Natural killer cell treated with Interleukin-12 subunit alpha and Interleukin-12 subunit beta and Interleukin-15 and Interleukin-18, amount 100 ng/mL, for 72 hours (primary cell): ENCODE data around the gene KIAA0232. TPM values are rescaled to one million over a fixed set of nuclear protein-coding genes. Genes with fewer than 3 reads are reported as not detected.
"Not testable (repeated sequence)": the region's sequence is repeated elsewhere in the genome, so short reads cannot be mapped to it uniquely, and the experiment has no call there.

Experiments
- ATAC-seq, 2 donors: fragments of 150-1000 bp; cut with Tn5 transposase in 1 of 2; sonication (Bioruptor Pico), chemical (Tn5 transposase) in 1 of 2; 2 replicates each; pipeline ENCODE4 v1.10.0; 2021
- DNase-seq: peaks from one replicate; pipeline ENCODE4 v3.0.0; 2022; ENCODE audit warnings: low spot score
- H3K27ac Mint-ChIP-seq, 2 donors: 1 replicate in 1 of 2; 2 replicates in 1 of 2; pipeline ENCODE4 v1.8.0; 2022; ENCODE audit warnings: mixed read lengths in 2 of 2, mild to moderate bottlenecking in 1 of 2, moderate library complexity in 1 of 2
- H3K27me3 Mint-ChIP-seq, 2 donors: 1 replicate in 1 of 2; 2 replicates in 1 of 2; pipeline ENCODE4 v1.8.0; 2022; ENCODE audit warnings: mixed read lengths in 2 of 2
- H3K36me3 Mint-ChIP-seq: one replicate; pipeline ENCODE4 v1.8.0; 2022; ENCODE audit warnings: mixed read lengths
- H3K4me1 Mint-ChIP-seq, 2 donors: 1 replicate in 1 of 2; 2 replicates in 1 of 2; pipeline ENCODE4 v1.8.0; 2022; ENCODE audit warnings: low read depth in 2 of 2, mixed read lengths in 2 of 2, mild to moderate bottlenecking in 1 of 2
- H3K4me3 Mint-ChIP-seq: one replicate; pipeline ENCODE4 v1.8.0; 2022; ENCODE audit warnings: mixed read lengths
- H3K9me3 Mint-ChIP-seq: 2 replicates; pipeline ENCODE4 v1.8.0; 2022; ENCODE audit warnings: mixed read lengths
- total RNA-seq, 2 donors: library from RNA; stranded (reverse); gene quantifications; one replicate each; pipeline ENCODE4 v1.2.3, GENCODE V29; 2022

Gene KIAA0232
- total RNA-seq, 2 donors from 2014 or later, result 19.5 to 20.6 TPM

DNA sequence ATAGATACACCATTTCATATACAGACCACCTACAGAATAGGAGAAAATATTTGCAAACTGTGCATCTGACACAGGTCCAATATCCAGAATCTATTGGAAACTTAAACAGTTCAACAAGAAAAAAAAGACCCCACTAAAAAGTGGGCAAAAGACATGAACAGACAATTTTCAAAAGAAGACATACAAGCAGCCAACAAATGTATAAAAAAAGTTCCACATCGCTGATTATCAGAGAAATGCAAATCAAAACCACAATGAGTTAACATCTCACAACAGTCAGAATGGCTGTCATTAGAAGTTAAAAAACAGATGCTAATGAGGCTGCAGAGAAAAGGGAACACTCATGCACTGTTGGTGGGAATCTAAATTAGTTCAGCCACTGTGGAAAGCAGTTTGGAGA, 36.8 kb downstream of the KIAA0232 start:
- no peak overlapping the region for H3K27ac Mint-ChIP-seq
- H3K4me1 Mint-ChIP-seq, result peaks cover 19 to 33% of the 10 kb centered on the region in 2 donors
- ATAC-seq (no peak), DNase-seq (no peak)
- H3K27me3 Mint-ChIP-seq, result no peaks in the 10 kb centered on the region
- H3K4me3 Mint-ChIP-seq, result no peak overlapping the region
- H3K9me3 Mint-ChIP-seq, result peaks cover 9% of the 10 kb centered on the region
- H3K36me3 Mint-ChIP-seq, result peaks cover 22% of the 10 kb centered on the region

GRCh38 chr4:6820695-6821094, 38.2 kb downstream of the KIAA0232 start:
- Mint-ChIP-seq H3K4me1 (peaks cover 33 to 42% of the 10 kb centered on the region in 2 donors), H3K4me3 (no peak overlapping the region), H3K27me3 (no peaks in the 10 kb centered on the region), H3K27ac (no peak overlapping the region), H3K9me3 (peaks cover 9% of the 10 kb centered on the region), H3K36me3 (peaks cover 22% of the 10 kb centered on the region)
- DNase-seq (no peak), ATAC-seq (no peak)

GRCh38 chr4:6824071-6824470, 41.5 kb downstream of the KIAA0232 start:
- Mint-ChIP-seq H3K27me3 (no peaks in the 10 kb centered on the region), H3K27ac (peak overlapping the region; percentile 84 to 87), H3K4me1 (peaks cover 50 to 54% of the 10 kb centered on the region in 2 donors), H3K4me3 (no peak overlapping the region), H3K9me3 (peaks cover 9% of the 10 kb centered on the region), H3K36me3 (peaks cover 17% of the 10 kb centered on the region)
- ATAC-seq, result no peak
- no peak for DNase-seq

- Mint-ChIP-seq H3K36me3 (peaks cover 10% of the 10 kb centered on the region), H3K9me3 (peaks cover 4% of the 10 kb centered on the region), H3K27ac (peak overlapping the region; percentile 84 to 87), H3K4me1 (peaks cover 50 to 55% of the 10 kb centered on the region in 2 donors), H3K27me3 (no peaks in the 10 kb centered on the region), H3K4me3 (peak overlapping the region; percentile 72)
- DNase-seq, result no peak
- ATAC-seq, result peak; percentile 74 to 80
Observed at GRCh38 chr4:6824772-6825402, 42.4 kb downstream of the KIAA0232 start.

GRCh38 chr4:6825403-6825802, 42.9 kb downstream of the KIAA0232 start:
- Mint-ChIP-seq H3K4me3 (peak overlapping the region; percentile 72), H3K4me1 (peaks cover 46 to 55% of the 10 kb centered on the region in 2 donors), H3K27ac (peak overlapping the region; percentile 84 to 87), H3K9me3 (no peaks in the 10 kb centered on the region), H3K36me3 (peaks cover 5% of the 10 kb centered on the region), H3K27me3 (no peaks in the 10 kb centered on the region)
- ATAC-seq (peak; percentile 87 to 92), DNase-seq (peak; percentile 65)

DNA sequence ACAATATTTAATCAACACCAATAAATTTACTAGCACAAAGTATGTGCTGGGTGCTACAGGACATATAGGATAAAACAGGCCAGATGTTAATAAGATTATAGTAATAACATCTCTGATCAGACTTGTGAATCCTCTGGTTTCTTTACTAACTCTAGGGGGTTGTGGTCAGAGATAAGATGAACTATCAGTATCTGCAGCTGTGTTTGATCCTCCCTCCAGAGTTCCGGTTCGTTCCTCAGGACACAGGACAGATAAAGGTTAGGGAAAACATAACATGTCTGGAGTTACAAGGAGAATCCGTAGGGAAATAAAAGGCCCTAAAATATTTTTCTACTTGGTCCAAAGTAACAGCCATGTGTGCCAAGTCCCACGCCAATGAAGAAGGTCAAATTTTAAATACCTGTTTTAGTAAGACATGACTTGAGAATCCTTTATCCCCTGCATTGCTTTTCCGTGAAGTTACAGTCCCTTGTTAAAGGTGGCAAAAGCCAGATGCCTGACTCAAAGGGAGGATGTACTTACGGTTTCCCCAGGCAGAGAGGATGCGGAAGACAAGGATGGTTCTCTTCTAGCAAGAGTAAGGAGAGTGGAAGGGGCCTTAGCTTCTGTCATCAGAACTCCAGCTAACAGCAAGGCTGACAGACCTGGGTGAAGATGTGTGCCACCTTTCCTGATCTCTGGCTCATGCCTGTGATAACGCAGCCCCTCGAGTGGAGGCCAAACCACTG, 44.4 kb downstream of the KIAA0232 start:
- H3K4me3 Mint-ChIP-seq, result peak overlapping the region; percentile 41
- peaks cover 4% of the 10 kb centered on the region for H3K36me3 Mint-ChIP-seq
- no peaks in the 10 kb centered on the region for H3K27me3 Mint-ChIP-seq
- ATAC-seq (no peak), DNase-seq (no peak)
- peak overlapping the region; percentile 84 to 87 for H3K27ac Mint-ChIP-seq
- H3K4me1 Mint-ChIP-seq, result peaks cover 50 to 55% of the 10 kb centered on the region in 2 donors
- no peaks in the 10 kb centered on the region for H3K9me3 Mint-ChIP-seq

- Mint-ChIP-seq H3K9me3 (no peaks in the 10 kb centered on the region), H3K4me3 (no peak overlapping the region), H3K27ac (peak overlapping the region in 1 of 2 donors; percentile 45), H3K36me3 (peaks cover 4% of the 10 kb centered on the region), H3K4me1 (peaks cover 48 to 51% of the 10 kb centered on the region in 2 donors), H3K27me3 (no peaks in the 10 kb centered on the region)
- no peak for DNase-seq
- ATAC-seq, result no peak
Observed at GRCh38 chr4:6829086-6829485, 46.6 kb downstream of the KIAA0232 start.

DNA sequence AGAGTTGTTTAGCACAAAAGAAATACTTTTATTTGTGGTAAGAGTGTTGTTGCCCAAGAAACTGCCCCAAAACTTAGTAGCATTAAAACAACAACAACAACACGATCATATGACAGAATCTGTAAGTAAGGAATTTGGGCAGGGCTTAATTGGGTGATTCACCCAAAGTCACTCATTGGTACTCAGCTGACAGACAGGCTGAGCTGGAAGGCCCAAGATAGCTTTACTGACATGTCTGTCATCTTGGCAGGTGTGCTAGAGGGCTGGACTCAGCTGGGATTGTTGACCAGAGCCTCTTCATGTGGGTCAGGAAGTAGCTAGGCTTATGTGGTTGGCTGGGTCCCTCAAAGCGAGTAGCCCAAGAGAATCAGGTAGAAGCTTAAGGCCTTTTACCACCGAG, 52.3 kb downstream of the KIAA0232 start:
- Mint-ChIP-seq H3K27ac (peak overlapping the region in 1 of 2 donors; percentile 58), H3K27me3 (no peaks in the 10 kb centered on the region), H3K9me3 (no peaks in the 10 kb centered on the region), H3K4me1 (peaks cover 7 to 18% of the 10 kb centered on the region in 2 donors), H3K36me3 (no peaks in the 10 kb centered on the region), H3K4me3 (no peak overlapping the region)
- ATAC-seq (no peak), DNase-seq (no peak)

GRCh38 chr4:6835616-6836015, 53.1 kb downstream of the KIAA0232 start:
- peaks cover 7 to 18% of the 10 kb centered on the region in 2 donors for H3K4me1 Mint-ChIP-seq
- not testable (repeated sequence) for ATAC-seq, H3K4me3 Mint-ChIP-seq, DNase-seq, H3K9me3 Mint-ChIP-seq, H3K27ac Mint-ChIP-seq, H3K36me3 Mint-ChIP-seq, H3K27me3 Mint-ChIP-seq

GRCh38 chr4:6837106-6837505, 54.6 kb downstream of the KIAA0232 start:
- not testable (repeated sequence) for H3K27me3 Mint-ChIP-seq, H3K4me3 Mint-ChIP-seq, H3K27ac Mint-ChIP-seq, DNase-seq, H3K36me3 Mint-ChIP-seq, ATAC-seq, H3K9me3 Mint-ChIP-seq
- H3K4me1 Mint-ChIP-seq, result peaks cover 7 to 12% of the 10 kb centered on the region in 2 donors

- DNase-seq (no peak), ATAC-seq (no peak)
- Mint-ChIP-seq H3K36me3 (no peaks in the 10 kb centered on the region), H3K4me1 (peaks cover 7 to 12% of the 10 kb centered on the region in 2 donors), H3K27me3 (no peaks in the 10 kb centered on the region), H3K4me3 (no peak overlapping the region), H3K9me3 (no peaks in the 10 kb centered on the region), H3K27ac (no peak overlapping the region)
Observed at GRCh38 chr4:6839579-6839978, 57.1 kb downstream of the KIAA0232 start.

DNA sequence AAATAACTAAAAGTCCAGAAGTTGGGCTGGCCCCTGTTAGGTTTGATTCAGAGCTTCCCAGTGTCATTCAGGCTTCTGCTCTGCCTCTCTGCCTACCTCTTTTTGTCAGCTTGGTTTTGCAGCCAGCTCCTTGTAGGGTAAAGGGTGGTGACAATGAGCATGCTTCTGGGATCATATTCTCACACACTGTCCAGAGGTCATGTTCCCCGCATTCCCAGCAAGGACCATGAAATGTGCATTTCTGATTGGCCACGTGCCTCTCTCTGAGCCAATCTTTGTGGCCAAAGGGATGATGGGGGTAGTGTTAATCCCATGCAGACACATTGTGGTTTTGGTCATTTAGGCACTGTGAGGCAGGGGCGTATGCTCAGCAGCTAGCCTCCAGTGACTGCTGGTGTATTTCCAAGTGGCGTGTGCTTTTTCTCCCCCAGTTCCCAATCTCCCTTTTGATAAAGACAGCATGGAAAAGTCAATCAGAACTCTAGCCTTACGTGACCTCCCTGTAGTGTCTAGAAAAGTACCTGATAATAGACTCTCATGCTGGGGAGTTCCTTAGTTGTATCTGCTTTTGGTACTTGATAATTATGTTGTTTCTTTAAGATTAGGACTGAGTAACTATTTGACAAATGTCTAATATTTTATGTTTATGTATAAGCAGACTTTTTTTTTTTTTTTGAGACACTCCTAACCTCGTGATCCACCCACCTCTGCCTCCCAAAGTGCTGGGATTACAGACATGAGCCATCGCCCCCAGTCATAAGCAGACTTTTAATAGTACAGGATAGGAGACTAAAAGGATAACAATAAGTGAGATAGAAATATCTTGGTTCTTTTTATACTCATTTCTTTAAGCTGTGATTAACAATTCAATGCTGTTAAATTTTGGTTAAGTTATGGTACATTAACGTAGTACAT, 57.8 kb downstream of the KIAA0232 start:
- Mint-ChIP-seq H3K27ac (no peak overlapping the region), H3K27me3 (no peaks in the 10 kb centered on the region), H3K9me3 (no peaks in the 10 kb centered on the region), H3K4me1 (peaks cover 7 to 9% of the 10 kb centered on the region in 2 donors), H3K36me3 (no peaks in the 10 kb centered on the region), H3K4me3 (no peak overlapping the region)
- DNase-seq (no peak), ATAC-seq (no peak)

DNA sequence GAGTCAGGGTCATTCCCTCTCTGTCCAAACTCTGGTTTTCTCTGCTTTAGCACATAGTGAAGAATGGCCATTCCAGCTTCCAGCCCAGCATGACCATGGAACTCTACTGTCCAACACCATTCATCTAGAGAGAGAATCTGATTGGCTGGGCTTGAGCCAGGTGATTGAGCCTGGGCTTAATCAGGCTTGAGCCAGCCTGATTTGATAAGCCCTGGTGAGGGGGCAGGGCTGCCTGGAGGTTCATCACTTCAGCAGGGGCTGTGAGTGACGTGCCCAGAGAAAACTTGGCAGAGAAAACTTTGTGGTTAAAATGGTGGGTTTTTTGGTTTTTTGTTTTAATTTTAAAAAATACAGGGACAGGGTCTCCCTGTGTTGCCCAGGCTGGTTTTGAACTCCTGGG, 62.5 kb downstream of the KIAA0232 start:
- no peak overlapping the region for H3K4me3 Mint-ChIP-seq
- no peak overlapping the region for H3K27ac Mint-ChIP-seq
- H3K4me1 Mint-ChIP-seq, result peaks cover 7% of the 10 kb centered on the region in 2 donors
- H3K9me3 Mint-ChIP-seq, result no peaks in the 10 kb centered on the region
- H3K36me3 Mint-ChIP-seq, result peaks cover 6% of the 10 kb centered on the region
- DNase-seq (no peak), ATAC-seq (no peak)
- no peaks in the 10 kb centered on the region for H3K27me3 Mint-ChIP-seq
